ENCODE results near the gene CDC42SE2. TPM values are rescaled to one million over a fixed set of nuclear protein-coding genes. Genes with fewer than 3 reads are reported as not detected.

The CDC42SE2 gene, protein sequence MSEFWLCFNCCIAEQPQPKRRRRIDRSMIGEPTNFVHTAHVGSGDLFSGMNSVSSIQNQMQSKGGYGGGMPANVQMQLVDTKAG
- total RNA-seq: 100 to 1,000 TPM; 147 to 151 TPM

DNA sequence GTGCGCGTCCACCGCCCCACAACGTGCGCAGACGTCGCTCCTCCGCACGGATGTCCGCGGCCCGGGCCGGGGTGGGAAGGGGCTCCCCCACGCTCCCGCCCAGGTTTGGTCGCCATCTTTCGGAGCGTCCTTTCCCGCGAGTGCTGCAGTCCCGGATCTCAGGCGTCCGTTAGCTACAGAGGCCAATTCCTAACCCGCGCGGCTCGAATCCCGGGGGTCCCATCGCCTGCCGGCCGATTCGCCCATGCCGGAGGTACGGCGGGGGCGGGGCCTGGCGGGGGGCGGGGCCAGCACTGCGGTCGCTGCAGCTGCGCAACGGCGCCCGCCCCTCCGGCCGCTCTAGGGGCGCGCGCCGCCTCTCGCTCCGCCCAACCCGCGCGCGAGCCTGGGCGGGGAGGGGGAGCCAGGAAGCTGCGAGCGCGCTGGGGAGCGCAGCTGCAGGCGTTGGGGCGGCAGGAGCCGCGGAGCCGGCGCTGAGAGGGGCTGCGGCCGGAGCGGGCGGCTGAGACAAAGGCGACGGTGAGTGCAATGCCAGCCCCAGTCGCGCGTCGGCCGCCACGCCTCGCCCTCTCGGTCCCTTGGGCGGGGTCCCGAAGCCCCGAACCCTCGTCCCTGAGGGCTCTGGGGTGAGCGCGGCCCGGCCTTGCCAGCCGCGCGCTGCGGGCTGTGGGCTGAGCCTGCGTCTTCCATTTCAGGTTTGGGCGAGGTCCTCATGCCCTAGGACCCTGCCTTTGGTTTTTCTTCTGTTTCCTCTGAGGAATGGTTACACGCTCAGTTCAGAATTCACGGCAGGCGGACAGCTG, at the start of gene CDC42SE2:
CDC42SE2 (plus strand) TSS at position 406 of the 803 bp plus-strand sequence. CDS start 95,441 bp downstream, outside the sequence.
- Mint-ChIP-seq H3K27ac (peak within 1 kb of the TSS; percentile 92), H3K9me3 (no peaks in the 10 kb centered on the region), H3K27me3 (ENCODE audit: low read depth) (no peaks in the 10 kb centered on the region), H3K4me3 (peak within 1 kb of the TSS; percentile 77 to 94), H3K36me3 (ENCODE audit: insufficient read depth in 2 of 2) (peaks cover 10 to 17% of the 10 kb centered on the region in 2 donors), H3K4me1 (ENCODE audit: low read depth) (peaks cover 54% of the 10 kb centered on the region)
- ATAC-seq (replicated peaks in 1 of 2) (peak; percentile 86 to 87), DNase-seq (peak; percentile 88 to 90)

DNA sequence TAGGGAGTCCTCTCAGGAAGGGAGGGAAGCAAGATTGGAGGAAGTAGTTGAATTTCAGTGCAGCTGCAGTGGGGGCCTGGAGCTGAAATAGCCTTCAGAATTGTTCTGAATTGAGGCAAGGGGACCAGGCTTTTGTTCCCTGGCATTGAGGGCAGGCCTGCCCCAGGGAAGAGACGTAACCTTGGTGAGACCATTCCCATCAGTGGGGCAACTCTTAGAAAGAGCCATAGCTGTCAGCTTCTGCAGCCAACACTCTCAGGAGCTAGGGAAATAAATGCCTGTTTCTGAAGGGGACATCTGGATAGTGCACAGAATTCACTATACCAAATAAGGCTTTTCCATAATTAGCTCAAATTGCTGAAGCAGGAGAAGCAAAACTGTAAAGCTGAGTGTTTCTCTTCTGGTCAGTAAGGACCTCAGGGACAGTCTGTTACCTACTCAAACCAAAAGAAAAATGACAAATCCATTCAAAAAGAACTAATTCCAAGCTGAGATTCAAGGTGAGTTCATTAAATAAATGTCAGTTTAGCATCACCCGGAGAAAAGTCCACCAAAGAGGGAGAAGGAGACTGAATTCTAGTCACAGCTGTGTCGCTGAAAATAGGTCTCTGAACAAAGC, 49.1 kb upstream of the CDC42SE2 start:
- no peak overlapping the region for H3K27ac Mint-ChIP-seq

DNA sequence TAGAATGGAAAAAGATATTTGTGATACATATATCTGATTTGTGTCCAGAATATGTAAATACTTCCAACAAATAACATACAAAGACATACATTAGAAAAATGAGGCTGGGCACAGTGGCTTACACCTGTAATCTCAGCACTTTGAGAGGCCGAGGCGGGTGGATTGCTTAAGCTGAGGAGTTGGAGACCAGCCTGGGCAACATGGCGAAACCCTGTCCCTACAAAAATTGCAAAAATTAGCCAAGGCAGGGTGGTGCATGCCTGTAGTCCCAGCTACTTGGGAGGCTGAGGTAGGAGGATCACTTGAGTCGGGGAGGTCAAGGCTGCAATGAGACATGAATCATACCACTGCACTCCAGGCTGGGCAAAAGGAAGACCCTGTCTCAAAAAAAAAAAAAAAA, 46.1 kb upstream of the CDC42SE2 start:
- H3K4me1 Mint-ChIP-seq (ENCODE audit: low read depth): peaks cover 28% of the 10 kb centered on the region
- no peaks in the 10 kb centered on the region for H3K27me3 Mint-ChIP-seq (ENCODE audit: low read depth)
- no peak overlapping the region for H3K27ac Mint-ChIP-seq
- H3K9me3 Mint-ChIP-seq: no peaks in the 10 kb centered on the region
- DNase-seq (no peak), ATAC-seq (replicated peaks in 1 of 2) (no peak)
- H3K36me3 Mint-ChIP-seq (ENCODE audit: insufficient read depth in 2 of 2): peaks cover 0 to 2% of the 10 kb centered on the region in 2 donors
- no peak overlapping the region for H3K4me3 Mint-ChIP-seq

More for the DNA sequence above, 49.1 kb upstream of the CDC42SE2 start:
- Mint-ChIP-seq H3K27me3 (ENCODE audit: low read depth) (no peaks in the 10 kb centered on the region), H3K4me1 (ENCODE audit: low read depth) (peaks cover 52% of the 10 kb centered on the region), H3K9me3 (no peaks in the 10 kb centered on the region), H3K36me3 (ENCODE audit: insufficient read depth in 2 of 2) (no peaks in the 10 kb centered on the region), H3K4me3 (no peak overlapping the region)
- ATAC-seq (replicated peaks in 1 of 2) (no peak), DNase-seq (no peak)

DNA sequence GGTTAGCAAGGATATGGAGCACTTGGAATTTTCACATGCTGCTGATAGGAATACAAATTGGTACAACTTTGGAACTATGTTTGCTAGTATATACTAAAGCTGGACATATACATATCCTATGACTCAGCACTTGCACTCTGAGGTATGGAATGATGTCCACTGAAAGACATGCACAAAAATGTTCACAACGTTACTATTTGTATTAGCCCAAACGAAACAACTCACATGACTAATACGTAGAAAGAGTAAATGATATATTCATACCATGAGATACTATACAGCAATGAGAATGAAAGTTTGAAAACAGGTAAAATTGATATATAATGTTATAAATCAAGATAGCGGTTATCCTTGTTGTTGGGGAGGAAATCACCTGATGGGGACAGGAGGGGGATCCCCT, 45.5 kb upstream of the CDC42SE2 start:
- DNase-seq (no peak), ATAC-seq (replicated peaks in 1 of 2) (peak; percentile 45 to 63)
- H3K4me1 Mint-ChIP-seq (ENCODE audit: low read depth): peaks cover 27% of the 10 kb centered on the region

GRCh38 chr5:131220566-131220965, 43.3 kb upstream of the CDC42SE2 start:
- no peak for ATAC-seq (replicated peaks in 1 of 2)
- H3K27me3 Mint-ChIP-seq (ENCODE audit: low read depth): no peaks in the 10 kb centered on the region
- peaks cover 0 to 2% of the 10 kb centered on the region in 2 donors for H3K36me3 Mint-ChIP-seq (ENCODE audit: insufficient read depth in 2 of 2)
- no peak overlapping the region for H3K4me3 Mint-ChIP-seq
- H3K9me3 Mint-ChIP-seq: no peaks in the 10 kb centered on the region
- no peak for DNase-seq
- peaks cover 21% of the 10 kb centered on the region for H3K4me1 Mint-ChIP-seq (ENCODE audit: low read depth)
- no peak overlapping the region for H3K27ac Mint-ChIP-seq

More for the DNA sequence above, 45.5 kb upstream of the CDC42SE2 start:
- Mint-ChIP-seq H3K27me3 (ENCODE audit: low read depth) (no peaks in the 10 kb centered on the region), H3K36me3 (ENCODE audit: insufficient read depth in 2 of 2) (peaks cover 0 to 2% of the 10 kb centered on the region in 2 donors), H3K27ac (no peak overlapping the region), H3K9me3 (no peaks in the 10 kb centered on the region), H3K4me3 (no peak overlapping the region)

GRCh38 chr5:131221008-131221703, 42.7 kb upstream of the CDC42SE2 start:
- H3K27ac Mint-ChIP-seq: no peak overlapping the region
- no peak overlapping the region for H3K4me3 Mint-ChIP-seq
- no peaks in the 10 kb centered on the region for H3K27me3 Mint-ChIP-seq (ENCODE audit: low read depth)
- H3K4me1 Mint-ChIP-seq (ENCODE audit: low read depth): peaks cover 21% of the 10 kb centered on the region
- H3K9me3 Mint-ChIP-seq: no peaks in the 10 kb centered on the region
- DNase-seq (no peak), ATAC-seq (replicated peaks in 1 of 2) (no peak)
- peaks cover 0 to 2% of the 10 kb centered on the region in 2 donors for H3K36me3 Mint-ChIP-seq (ENCODE audit: insufficient read depth in 2 of 2)

DNA sequence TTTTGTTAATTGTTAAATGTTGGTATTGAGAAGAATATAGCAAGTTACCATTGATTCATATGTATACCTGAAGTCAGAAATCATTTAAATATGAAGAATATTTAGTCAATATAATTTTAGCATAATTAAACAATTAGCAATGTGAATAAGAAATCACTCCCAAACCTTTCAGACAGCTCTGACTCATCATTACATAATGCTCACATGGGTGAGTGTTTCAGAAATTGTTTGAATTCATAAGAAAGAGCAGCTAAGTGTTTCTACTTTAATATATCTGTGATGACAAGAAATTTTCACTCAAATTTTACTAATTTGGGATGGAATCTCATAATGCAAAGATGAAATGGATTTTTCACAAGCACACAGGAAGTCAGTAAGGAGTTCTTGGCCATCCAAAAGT, 42.0 kb upstream of the CDC42SE2 start:
- H3K27ac Mint-ChIP-seq: no peak overlapping the region
- peaks cover 21% of the 10 kb centered on the region for H3K4me1 Mint-ChIP-seq (ENCODE audit: low read depth)

GRCh38 chr5:131222731-131223130, 41.1 kb upstream of the CDC42SE2 start:
- H3K27ac Mint-ChIP-seq: no peak overlapping the region
- no peaks in the 10 kb centered on the region for H3K9me3 Mint-ChIP-seq
- peaks cover 0 to 2% of the 10 kb centered on the region in 2 donors for H3K36me3 Mint-ChIP-seq (ENCODE audit: insufficient read depth in 2 of 2)
- DNase-seq (no peak), ATAC-seq (replicated peaks in 1 of 2) (no peak)
- H3K4me1 Mint-ChIP-seq (ENCODE audit: low read depth): peaks cover 17% of the 10 kb centered on the region
- no peaks in the 10 kb centered on the region for H3K27me3 Mint-ChIP-seq (ENCODE audit: low read depth)
- H3K4me3 Mint-ChIP-seq: no peak overlapping the region

More for the DNA sequence above, 42.0 kb upstream of the CDC42SE2 start:
- no peak overlapping the region for H3K4me3 Mint-ChIP-seq
- no peaks in the 10 kb centered on the region for H3K9me3 Mint-ChIP-seq
- DNase-seq (no peak), ATAC-seq (replicated peaks in 1 of 2) (no peak)
- peaks cover 0 to 2% of the 10 kb centered on the region in 2 donors for H3K36me3 Mint-ChIP-seq (ENCODE audit: insufficient read depth in 2 of 2)
- no peaks in the 10 kb centered on the region for H3K27me3 Mint-ChIP-seq (ENCODE audit: low read depth)

GRCh38 chr5:131223751-131224386, 40.0 kb upstream of the CDC42SE2 start:
- Mint-ChIP-seq H3K27me3 (ENCODE audit: low read depth) (no peaks in the 10 kb centered on the region), H3K4me3 (no peak overlapping the region), H3K9me3 (no peaks in the 10 kb centered on the region), H3K36me3 (ENCODE audit: insufficient read depth in 2 of 2) (peaks cover 0 to 2% of the 10 kb centered on the region in 2 donors), H3K4me1 (ENCODE audit: low read depth) (peaks cover 9% of the 10 kb centered on the region), H3K27ac (no peak overlapping the region)
- ATAC-seq (replicated peaks in 1 of 2) (no peak), DNase-seq (no peak)

- no peaks in the 10 kb centered on the region for H3K9me3 Mint-ChIP-seq
- ATAC-seq (replicated peaks in 1 of 2): peak; percentile 70 to 77
- no peak overlapping the region for H3K4me3 Mint-ChIP-seq
- peaks cover 4% of the 10 kb centered on the region for H3K4me1 Mint-ChIP-seq (ENCODE audit: low read depth)
- H3K27ac Mint-ChIP-seq: no peak overlapping the region
- no peaks in the 10 kb centered on the region for H3K27me3 Mint-ChIP-seq (ENCODE audit: low read depth)
- DNase-seq: no peak
- peaks cover 0 to 2% of the 10 kb centered on the region in 2 donors for H3K36me3 Mint-ChIP-seq (ENCODE audit: insufficient read depth in 2 of 2)
Observed at GRCh38 chr5:131224387-131225201, 39.3 kb upstream of the CDC42SE2 start.

DNA sequence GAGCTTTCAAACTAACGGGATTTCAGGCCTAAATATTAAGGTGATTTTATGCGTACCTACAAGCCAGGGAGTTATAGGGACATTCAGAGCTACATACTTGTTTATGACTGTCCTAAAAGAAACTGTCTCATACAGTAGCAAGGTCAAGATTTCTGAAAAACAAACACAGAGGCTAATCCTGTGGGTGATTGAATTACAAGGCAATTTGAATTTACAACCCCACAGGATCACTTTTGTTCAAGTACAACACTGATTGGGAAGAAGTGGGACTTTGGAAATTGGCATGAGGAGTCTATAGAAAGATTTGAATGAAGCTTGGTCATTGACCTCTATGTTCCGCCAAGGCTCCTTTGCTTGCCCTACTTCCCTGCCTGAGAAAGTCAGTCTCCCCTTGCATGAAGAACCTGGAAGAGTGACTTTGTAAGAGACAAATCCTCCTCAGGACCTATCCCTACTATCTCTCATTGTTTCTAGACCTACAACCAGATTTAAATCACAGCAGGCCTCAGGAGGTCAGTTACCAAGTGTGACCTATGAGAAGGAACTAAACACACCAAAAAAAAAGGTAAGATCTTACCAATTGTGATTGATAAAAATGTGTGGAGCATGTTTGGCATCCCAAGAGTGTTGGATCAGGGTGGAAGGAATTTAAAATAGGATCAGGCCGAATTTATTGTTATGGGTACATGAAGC, 38.4 kb upstream of the CDC42SE2 start:
- H3K27me3 Mint-ChIP-seq (ENCODE audit: low read depth): no peaks in the 10 kb centered on the region
- H3K4me3 Mint-ChIP-seq: no peak overlapping the region
- peaks cover 10% of the 10 kb centered on the region for H3K4me1 Mint-ChIP-seq (ENCODE audit: low read depth)
- DNase-seq: no peak
- H3K36me3 Mint-ChIP-seq (ENCODE audit: insufficient read depth in 2 of 2): peaks cover 0 to 2% of the 10 kb centered on the region in 2 donors
- ATAC-seq (replicated peaks in 1 of 2): no peak
- no peak overlapping the region for H3K27ac Mint-ChIP-seq
- no peaks in the 10 kb centered on the region for H3K9me3 Mint-ChIP-seq
